ENCODE results near the gene PAIP2B.
"Not testable (repeated sequence)": the region's sequence is repeated elsewhere in the genome, so short reads cannot be mapped to it uniquely, and the experiment has no call there.

Gene PAIP2B, protein sequence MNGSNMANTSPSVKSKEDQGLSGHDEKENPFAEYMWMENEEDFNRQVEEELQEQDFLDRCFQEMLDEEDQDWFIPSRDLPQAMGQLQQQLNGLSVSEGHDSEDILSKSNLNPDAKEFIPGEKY

DNA sequence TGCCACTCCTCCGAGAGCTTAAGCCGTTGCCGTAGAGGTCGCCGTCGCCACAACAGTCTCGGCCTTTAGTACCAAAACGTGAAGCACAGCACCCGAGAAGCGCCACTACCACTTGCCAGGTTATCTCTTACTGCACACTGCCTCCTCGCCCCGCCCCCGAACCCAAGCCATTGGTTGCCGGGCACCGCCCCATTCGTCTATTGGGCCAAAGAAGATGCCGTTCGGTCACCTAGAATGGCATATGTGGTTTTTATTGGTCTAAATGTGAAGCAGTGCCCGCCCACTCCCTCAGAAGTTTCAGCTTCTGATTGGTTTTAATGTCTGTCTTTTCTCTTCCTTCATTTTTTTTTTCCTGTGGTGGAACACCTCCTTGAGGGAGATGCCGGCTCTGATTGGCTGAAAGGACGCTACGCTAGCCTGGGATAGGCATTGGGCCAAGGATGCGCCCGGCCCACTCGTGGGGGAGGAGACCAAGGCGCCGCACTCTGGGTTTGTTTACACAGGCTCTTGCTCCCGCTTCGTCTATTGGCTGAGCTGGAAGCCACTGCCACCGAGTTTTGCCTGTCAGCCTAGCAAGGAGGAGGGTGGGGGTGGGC lies at the start of gene PAIP2B:
PAIP2B (minus strand) TSS at position 139 of the 596 bp plus-strand sequence. CDS start 24,514 bp downstream, outside the sequence.
- DNase-seq (ENCODE audit: low read depth in 2 of 2): peak; percentile 89 to 97

DNA sequence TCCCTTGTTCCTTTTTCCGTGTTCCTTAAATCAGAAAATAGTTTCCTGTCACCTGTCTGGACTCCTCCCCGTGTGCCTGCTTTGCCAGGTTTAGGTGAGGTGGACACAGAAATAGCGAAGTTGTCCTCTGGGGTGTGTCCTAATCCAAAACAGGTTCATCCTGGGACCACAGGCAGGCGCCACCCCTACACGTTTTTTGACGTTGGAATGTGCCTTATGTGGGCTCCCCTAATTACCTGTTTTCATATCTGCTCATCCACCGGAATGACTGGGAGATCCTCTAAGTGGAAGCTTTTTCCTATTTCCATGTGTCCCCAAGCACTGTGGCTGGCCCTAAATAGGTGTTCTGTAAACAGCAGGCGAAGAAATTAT lies 49.0 kb upstream of the PAIP2B start:
- no peak for DNase-seq (ENCODE audit: low read depth in 2 of 2)

DNA sequence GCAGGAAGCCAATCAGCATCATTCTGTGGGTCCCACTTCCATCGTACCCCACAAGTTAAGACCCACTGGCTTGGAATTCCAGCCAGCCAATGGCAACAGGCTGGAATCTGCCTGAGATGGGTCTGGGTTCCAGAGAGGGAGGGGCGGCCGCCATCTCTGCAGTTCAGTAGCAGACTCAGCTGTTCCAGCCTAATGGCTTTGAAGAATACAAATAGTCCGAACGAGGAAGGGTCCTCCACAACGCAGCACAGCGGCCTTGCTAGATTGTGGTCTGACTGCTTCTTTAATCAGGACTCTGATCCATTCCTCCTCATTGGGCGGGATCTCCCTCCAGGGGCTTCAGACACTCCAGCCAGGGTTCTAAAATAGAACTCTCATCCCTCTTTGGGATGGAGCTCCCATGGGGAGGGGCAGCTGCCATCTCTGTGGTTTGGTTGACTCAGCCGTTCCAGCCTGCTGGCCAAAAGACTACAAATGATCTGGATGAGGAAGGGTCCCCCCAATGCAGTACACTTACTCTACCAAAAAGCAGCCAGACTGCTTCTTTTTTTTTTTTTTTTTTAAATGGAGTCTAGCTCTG lies 42.7 kb upstream of the PAIP2B start:
- DNase-seq (ENCODE audit: low read depth in 2 of 2): no peak

DNA sequence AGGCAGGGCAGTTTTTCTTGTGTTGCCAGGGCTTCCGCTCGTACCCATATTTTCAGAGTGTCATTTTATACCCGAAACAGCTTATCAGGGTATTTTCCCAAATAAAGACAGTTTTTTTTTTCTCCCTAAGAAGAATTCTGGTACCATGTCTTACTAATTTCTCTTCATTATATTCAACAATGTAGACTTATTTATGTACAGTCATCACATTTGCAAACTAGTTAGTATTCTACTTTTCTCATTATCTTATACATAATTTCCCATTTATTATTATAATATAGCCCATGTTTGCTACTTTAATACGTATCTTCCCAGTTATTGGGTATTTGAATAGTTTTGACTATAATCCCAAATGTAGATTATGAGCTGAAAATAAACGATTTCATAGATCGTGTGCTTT lies 36.5 kb upstream of the PAIP2B start:
- DNase-seq (ENCODE audit: low read depth in 2 of 2): no peak

DNA sequence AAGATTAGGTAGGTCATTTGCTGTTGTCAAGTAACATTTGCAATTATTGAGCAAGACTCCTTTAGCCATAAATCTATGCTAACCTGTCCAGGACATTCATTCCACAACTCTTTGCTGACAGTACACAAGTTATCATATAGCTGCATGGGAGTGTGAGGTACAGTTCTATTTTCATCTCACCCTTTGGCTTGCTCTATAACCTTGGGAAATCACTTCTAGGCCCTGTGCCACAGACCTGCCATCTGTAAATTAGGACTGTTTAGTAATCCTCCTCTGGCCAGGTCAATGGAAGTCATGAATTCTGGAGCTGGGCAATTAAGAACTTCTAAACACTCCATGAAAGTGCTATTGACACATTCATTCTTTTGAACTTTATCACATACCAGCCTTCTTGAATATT lies 34.6 kb upstream of the PAIP2B start:
- no peak for DNase-seq (ENCODE audit: low read depth in 2 of 2)

DNA sequence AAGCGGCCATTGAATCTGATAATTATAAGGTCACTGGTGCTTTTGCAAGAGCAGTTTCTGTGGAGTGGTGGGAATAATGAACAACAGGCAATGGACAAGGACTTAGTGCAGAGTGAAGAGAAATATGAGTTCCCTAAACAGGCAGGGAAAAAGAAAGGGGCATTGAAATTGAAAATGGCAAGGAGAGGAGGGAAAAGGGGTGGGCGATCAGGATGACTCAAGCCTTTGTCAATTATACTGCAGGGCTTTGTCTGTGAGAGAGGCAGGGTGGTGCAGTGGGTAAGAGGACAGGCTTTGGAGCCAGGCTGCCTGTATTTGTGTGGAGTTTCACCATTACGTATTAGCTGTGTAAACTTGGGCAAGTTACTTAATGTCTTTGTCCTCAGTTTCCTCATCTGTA lies 29.5 kb upstream of the PAIP2B start:
- DNase-seq (ENCODE audit: low read depth in 2 of 2): no peak

DNA sequence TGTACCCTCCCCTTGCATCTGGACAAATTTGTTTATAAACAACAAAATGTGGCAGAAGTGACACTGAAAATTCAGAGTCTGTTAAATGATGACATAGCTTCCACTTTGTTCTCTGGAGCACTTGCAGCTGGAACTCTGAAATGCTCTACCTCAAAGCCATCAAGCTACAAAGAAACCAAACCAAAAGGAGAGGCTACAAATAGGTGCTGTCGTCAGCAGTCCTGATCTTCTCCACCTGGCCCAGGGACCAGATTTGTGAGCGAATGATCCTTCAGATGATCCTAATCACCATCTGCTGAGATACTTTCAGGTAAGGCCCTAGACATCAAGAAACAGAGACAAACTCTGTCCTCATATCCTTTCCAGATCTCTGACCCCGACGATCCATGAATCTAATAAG lies 27.9 kb upstream of the PAIP2B start:
- DNase-seq (ENCODE audit: low read depth in 2 of 2): no peak

DNA sequence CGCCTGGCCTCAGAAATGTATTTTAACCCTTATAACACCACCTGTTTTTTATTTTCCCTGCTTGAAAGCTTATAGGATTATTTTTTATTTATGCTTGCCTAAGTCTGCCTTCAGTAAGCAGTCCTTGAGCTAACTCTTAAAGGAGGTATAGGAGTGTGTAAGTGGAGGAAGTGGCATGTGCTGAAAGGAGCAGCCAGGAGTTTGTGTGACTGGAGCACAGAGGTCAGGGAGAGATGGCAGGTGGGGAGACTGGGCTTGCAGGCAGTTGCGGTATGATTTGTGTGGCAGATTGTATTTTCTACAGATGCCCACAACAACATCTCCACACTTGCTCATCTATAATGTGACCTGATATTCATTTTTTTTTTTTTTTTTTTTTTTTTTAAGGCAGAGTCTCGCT lies 27.2 kb upstream of the PAIP2B start:
- no peak for DNase-seq (ENCODE audit: low read depth in 2 of 2)

DNA sequence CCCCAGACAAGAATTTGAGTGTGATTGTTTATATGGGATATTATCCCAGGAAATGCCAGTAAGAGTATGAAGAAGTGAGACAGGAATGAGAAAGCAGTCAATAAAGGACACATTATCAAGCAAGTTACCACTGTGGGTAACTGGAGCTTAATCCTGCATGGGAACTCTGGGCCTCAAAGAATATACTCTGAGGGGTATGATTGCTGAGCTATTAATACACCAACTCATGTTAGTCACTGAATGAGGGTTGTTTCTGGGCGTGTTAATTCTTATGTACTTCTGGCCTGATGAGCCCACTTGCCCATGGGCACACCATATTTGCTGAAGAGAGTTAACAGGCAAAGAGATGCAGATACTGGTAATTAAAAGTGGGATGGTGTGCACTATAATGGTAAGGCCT lies 26.6 kb upstream of the PAIP2B start:
- no peak for DNase-seq (ENCODE audit: low read depth in 2 of 2)

DNA sequence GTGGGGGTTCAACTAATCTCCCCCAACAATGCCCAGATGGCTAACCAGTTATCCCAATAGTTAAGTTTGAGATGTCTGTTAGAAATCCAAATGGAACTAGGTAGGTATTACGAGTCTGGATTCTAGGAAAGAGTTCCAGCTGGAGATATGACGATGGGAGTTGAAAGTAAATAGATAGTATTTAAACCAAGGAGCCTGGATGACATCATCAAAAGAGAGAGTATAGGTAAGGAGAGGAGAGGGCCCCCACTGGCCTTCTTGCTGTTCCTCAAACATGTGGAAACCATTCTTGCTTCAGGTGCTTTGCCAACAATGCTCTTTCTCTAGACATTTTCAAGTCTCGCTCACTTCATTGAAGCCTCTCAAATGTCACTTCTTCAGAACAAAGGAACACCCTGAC lies 26.0 kb upstream of the PAIP2B start:
- no peak for DNase-seq (ENCODE audit: low read depth in 2 of 2)

DNA sequence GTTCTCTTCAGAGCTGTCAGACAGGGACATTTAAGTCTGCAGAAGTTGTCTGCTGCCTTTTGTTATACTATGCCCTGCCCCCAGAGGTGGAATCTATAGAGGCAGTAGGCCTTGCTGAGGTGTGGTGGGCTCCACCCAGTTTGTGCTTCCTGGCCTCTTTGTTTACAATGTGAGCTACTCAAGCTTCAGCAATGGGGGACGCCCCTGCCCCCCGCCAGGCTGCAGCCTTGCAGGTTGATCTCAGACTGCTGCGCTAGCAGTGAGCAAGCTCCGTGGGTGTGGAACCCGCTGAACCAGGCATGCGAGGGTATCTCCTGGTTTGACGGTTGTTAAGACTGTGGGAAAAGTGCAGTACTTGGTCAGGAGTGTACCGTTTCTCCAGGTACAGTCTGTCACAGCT lies 24.0 kb upstream of the PAIP2B start:
- DNase-seq (ENCODE audit: low read depth in 2 of 2): no peak

DNA sequence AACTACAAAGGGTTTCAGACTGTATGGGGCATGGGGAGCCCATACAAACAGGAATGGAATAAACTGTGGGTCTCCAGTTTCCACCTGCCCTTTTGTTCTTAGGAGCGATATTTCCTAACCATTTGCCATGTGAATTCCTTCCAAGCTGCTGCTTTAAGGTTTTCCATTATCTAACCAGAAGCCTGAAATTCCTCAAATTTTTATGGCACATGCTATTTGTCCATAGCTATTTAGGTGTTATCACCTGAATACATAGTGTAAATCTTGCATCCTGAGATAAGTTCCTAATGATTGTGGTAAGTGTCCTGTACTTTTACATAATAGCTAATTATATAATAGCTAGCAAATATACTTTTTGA lies 17.4 kb upstream of the PAIP2B start:
- DNase-seq (ENCODE audit: low read depth in 2 of 2): no peak

DNA sequence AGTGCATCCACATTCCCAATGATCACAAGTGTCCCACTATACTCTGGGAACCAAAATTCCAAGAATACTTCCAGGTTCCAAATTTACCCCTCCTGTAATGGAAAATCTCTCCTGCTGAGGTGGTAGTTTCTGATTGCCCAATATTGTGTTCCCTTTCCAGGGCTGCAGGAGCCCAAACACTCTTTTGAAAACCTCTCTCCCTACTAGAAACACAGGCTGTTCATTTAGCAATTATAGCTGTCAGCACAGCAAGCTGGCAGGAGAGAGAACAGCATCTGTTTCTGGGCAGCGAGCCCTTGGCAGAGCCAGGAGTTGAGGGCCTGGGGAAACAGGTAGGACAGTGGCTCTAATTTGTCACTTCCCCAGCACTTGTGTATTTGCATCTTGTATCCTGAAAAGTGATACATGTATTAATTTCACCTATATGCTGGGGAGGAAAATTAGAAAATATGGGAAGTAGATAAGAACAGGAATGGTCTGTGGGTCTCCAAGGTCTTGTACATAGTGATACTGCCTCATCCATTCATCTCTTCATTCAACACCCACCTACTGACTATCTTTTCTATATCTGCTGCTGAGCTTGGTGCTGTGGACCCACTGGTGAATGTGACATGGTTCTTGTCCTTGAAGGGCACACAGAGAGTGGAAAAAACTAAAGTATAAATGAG lies 16.9 kb upstream of the PAIP2B start:
- DNase-seq (ENCODE audit: low read depth in 2 of 2): no peak

DNA sequence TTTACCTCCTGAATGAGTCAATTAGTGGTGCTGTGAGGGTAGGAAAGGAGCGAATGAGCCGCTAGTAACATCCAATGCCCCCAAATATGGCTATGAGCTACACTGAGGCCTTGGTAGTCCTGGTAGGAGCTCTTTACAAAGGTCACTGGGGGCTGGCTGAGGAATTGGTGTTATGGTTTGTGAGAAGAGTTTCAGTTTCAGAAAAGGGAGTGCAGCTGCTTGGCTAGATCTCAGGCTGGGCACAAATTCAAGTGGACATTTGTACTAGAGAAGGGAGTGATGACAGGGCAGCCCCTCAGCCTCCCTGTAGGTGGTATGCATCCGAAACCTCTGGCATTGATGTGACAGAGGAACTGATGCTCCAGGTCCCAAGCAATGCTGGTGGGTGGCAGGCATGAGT lies 13.9 kb upstream of the PAIP2B start:
- no peak for DNase-seq (ENCODE audit: low read depth in 2 of 2)

DNA sequence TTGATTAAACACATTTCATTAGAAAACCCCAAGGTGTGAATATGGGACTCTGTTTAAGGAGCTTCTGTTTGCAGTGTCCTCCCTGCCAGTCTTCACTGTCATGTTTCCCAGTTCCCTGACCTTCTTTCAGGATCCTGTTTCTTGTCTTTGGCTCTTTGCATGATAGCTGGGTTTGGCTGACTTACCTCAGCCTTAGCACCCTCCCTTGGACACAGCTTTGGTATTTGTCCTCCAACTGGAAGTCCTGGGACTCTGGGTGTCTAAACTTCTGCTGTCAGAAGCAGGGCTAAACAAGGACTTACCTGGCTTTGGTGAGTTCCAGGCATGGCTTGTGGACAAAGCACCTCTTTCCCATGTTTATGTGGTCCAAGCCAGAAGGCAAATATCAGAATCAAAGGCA lies 11.2 kb upstream of the PAIP2B start:
- no peak for DNase-seq (ENCODE audit: low read depth in 2 of 2)

DNA sequence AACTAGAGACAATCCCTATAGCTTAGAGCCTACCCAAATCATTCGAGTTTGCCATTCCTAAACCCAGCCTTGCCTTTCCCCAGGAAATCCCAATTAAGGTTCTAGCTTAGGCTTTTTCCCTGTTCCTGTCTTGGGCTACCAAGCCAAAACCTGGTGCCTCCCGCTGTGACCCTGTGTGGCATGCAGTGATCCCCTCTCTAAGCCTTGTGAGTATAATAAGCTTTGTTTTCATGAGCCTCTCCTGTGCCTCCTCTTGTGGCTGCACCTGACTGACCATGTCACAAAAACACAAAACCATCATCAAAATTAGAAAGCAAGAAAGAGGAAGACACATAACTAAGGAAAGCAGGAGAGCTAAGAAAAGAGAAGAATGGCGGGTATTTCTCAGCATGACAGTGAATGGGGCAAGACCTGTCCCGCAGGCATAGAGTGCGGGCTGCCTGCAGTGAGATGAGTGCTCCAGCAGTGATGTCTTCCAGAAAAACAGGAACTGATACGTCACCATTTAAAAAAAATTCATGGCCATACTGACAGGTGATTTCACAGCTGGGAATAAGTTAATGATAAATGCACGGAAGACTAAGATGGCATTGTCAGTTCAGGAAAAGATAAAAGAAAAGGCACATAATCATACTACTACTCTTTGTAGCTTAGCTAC lies 9.2 kb upstream of the PAIP2B start:
- no peak for DNase-seq (ENCODE audit: low read depth in 2 of 2)

DNA sequence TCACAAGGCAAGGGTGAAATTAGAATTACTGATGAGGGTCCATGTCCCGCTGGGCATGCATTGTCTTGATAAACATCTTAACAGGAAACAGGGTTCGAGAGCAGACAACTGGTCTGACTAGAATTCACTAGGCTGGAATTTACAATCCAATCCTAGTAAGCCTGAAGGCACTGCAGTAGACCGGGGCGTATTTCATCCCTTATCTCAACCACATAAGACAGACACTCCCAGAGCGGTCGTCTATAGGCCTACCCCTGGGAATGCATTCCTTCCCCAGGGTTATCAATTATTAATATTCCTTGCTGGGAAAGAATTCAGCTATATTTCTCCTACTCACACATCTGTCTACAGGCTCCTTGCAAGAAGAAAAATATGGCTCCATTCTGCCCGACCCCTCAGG lies 6.2 kb upstream of the PAIP2B start:
- not testable (repeated sequence) for DNase-seq (ENCODE audit: low read depth in 2 of 2)

DNA sequence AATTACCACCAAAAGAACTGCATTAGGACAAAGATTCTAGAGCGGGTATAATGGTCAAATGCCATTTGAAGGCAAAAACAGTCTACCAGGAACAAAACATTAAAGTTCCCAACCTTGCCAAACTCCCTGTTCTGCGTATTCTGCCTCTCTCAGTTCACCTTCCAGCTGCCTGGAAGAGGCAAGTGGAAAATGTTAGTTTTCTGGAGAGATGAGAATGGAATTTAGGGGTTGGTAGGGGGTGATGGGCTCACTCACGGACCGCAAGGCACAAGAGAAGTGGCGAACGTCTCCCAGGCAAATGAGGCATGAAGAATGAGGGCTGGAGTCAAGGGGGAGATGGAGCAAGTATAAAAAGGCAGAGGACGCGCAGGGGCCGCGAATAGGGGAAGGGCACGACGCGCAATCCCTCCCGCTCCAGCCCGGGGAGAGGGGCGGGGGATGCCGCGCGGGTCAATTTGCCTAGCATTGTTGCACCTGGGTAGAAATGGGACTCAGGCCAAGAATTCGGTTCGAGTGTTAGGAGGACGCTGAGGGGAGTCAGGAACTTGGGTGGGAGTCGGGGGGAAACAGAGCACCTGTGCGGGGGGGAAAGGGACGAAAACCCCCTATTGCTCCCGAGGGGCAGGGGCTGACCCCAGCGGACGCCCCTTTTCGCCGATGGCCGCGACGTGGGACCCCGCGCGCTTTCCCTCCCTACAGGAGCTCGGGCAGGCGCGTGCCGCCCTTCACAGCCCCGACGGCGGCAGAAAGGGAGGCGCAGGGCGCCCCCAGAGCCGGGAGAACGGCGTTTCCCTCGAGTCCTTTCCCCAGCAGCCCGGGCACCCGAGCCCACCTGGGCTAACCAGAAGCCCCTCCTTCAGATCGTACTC lies 573 bp downstream of the PAIP2B start:
- DNase-seq (ENCODE audit: low read depth in 2 of 2): no peak

DNA sequence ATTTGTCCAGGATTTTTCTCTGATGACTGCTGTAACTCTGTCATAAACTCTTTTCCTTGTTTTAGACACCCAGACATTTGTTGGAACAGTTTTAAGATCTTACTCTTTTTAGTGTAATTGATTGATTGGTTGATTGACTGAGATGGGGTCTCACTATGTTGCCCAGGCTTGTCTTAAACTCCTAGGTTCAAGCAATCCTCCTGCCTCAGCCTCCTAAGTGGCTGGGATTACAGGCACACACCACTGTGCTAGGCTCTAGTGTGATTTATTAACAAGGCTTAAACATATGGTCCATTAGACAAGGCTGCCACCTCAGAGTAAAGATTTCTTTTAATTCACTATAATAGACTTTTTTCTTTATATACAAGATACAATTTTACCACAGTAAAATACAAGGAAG lies 2.0 kb downstream of the PAIP2B start:
- no peak for DNase-seq (ENCODE audit: low read depth in 2 of 2)

DNA sequence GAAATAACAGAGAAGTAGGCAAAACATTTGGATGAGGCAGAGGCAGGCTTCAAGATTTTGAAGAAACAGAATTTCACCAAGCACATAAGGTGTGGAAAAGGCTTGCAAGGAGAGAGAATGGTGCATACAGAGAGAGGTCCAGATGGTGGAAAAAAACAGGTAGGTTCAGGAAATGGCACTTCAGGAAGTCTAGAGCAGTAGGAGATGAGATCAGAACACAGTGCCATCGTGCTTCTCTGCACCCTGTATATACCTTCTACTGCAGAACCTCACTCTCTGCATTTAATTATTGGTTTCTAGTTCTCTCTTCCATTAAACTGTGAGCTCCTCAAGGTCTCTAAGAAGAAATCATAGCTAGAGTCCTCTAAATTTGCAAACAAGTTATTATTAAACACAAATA lies 2.4 kb downstream of the PAIP2B start:
- no peak for DNase-seq (ENCODE audit: low read depth in 2 of 2)

DNA sequence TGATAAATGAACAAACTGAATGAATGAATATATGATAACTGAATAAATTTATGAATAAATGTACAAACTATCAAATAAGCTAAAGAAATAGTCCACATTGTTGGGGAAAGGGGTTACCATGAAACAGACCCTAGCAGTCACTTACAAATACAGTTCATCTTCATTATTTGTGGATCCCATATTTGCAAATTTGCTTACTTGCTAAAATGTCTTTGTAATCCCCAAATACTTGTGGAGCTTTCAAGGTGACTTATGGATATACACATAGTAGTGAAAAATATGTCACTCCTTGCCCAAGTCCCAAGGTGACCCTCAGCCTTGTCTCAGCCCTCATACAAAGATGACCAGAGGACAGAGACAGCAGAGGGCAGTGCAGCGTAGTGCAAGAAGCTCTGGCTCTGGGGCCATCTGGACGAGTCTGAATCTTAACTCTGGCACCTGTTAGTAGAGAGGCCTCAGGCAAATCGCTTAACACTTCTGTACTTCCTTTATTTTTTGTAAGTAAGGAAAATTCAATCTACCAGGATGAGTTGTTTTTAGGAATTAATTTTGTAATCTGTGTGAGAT lies 3.1 kb downstream of the PAIP2B start:
- DNase-seq (ENCODE audit: low read depth in 2 of 2): no peak

DNA sequence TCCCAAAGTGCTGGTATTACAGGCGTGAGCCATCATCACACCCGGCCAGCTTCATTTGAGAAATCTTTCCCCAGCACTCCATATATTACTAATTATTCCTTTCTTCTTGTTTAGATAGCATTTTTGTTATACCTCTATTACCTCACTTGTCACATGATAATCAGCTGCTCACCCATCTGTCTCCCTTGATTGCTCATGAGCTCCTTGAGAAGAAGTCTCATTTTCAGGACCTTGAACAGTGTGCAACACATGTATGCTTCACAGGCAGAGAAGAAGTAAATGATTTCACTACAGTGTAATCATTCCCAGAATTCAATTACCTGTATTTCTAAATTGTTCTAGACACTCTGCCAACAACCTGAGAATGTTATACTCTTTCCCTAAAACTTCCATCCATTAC lies 6.2 kb downstream of the PAIP2B start:
- no peak for DNase-seq (ENCODE audit: low read depth in 2 of 2)
